H1 (cell line): ENCODE results near the gene GCNT1. TPM values are rescaled to one million over a fixed set of nuclear protein-coding genes. Genes with fewer than 3 reads are reported as not detected.

Experiments used
- KDM4A ChIP-seq: IDR thresholded peaks from one replicate; pipeline ENCODE4 v1.7.1; 2012; ENCODE audit warnings: low read depth, mild to moderate bottlenecking, moderate library complexity, low read length, inconsistent platforms; ENCODE audit not compliant: severe bottlenecking
- RAD21 ChIP-seq, 2 experiments: IDR thresholded peaks in 1 of 2; conservative IDR thresholded peaks in 1 of 2; 2 replicates each; pipeline ENCODE4 v1.6.1; 2011; ENCODE audit warnings: low read depth in 2 of 2, low read length in 2 of 2, improper control_type of control experiment in 1 of 2, inconsistent platforms in 1 of 2, mild to moderate bottlenecking in 1 of 2, moderate library complexity in 1 of 2
- RXRA ChIP-seq: IDR thresholded peaks from 2 replicates; pipeline ENCODE4 v1.6.1; 2011; ENCODE audit warnings: low read depth, mild to moderate bottlenecking, low read length, moderate library complexity; ENCODE audit not compliant: insufficient read depth
- TAF7 ChIP-seq: optimal IDR thresholded peaks from 2 replicates; pipeline ENCODE3; 2011; ENCODE audit warnings: low read depth, mild to moderate bottlenecking, inconsistent platforms, low read length, moderate library complexity, borderline replicate concordance
- polyA plus RNA-seq, 7 experiments: library from polyadenylated mRNA; depleted of rRNA in 3 of 7; stranded (reverse) in 5 of 7; unstranded in 2 of 7; fragments of >200 nt in 5 of 7; fragments of 200-250 nt in 2 of 7; gene quantifications; 1 replicate in 5 of 7; 2 replicates in 1 of 7; 4 replicates in 1 of 7; pipeline versions ENCODE4 v1.2.1 to v1.2.3, GENCODE V29; 2011 to 2013; ENCODE audit warnings: missing spikeins in 2 of 7, mixed read lengths in 2 of 7
- total RNA-seq: library from RNA; stranded (reverse); fragmentation: NEBNext Ultra II Directional; extraction: Animal tissue kit (Norgen Biotek cat#: 25700); gene quantifications from 2 replicates; pipeline ENCODE4 v1.2.1, GENCODE V29; 2021

GCNT1 gene
- total and polyA plus RNA-seq, 2 of the 8 experiments (the other 6 are each of a cell fraction or from before 2014, with no cell fraction given) = 13.0 to 16.5 TPM

DNA sequence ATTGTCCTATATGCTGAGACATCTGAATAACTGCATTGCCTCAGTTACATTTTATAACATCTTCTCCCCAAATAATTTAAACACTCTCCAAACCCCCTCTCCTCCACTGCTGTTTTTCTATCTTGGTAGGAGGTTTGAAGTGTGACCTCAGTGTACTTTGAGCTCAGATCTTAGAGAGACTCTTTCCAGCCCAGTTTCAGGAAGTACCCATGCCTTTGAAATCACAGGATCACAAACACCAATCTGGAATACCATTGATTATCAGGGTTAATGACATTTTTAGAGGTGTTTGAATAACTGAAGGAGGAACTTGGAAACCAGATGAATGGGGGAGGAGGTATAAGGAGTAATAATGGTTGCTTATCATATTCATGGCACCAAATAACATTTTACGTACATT lies 93.2 kb downstream of the GCNT1 start (continued):
- TF ChIP-seq KDM4A (no peak), RXRA (no peak), TAF7 (no peak), RAD21 (IDR thresholded peaks at IDR 0.05 in 1 of 2, conservative IDR thresholded peaks at IDR 0.05 in 1 of 2; ENCODE audit: low read depth in 2 of 2, low read length in 2 of 2) (no peak)
